ENCODE results near the gene APBB2. TPM values are rescaled to one million over a fixed set of nuclear protein-coding genes. Genes with fewer than 3 reads are reported as not detected.
A peak's percentile ranks its signal among the peaks of the same experiment; 100 is the strongest.
"Not testable (repeated sequence)": the region's sequence is repeated elsewhere in the genome, so short reads cannot be mapped to it uniquely, and the experiment has no call there.

The APBB2 gene
- total RNA-seq, 4 donors from 2014 or later: 51.7 to 75.9 (median 71.1) TPM

DNA sequence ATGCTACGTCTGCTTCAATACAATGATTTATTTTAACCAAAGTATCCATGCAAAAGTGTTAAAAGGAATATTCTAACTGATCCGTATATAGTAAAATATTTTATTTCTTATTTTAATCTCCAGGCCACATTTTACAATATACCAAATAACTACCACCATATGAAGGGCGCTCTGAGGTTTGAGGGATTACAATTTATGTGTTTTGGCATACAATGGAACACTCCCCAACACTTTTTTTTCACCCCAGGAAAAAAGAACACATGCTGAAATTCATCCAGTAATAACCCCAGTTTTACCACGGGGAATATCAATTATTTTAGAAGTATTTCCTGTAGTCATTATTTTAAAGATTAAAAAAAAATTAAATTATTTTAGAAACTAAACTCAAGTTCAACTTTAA, 65.4 kb downstream of the APBB2 start:
- no peak overlapping the region for H3K27ac ChIP-seq (replicated peaks in 1 of 4)
- intact Hi-C loops (cut with DNase I): no loop called here
- DNase-seq (ENCODE audit: extremely low spot score): no peak
- no peak for TF ChIP-seq EP300 (IDR thresholded peaks at IDR 0.05)
- H3K27me3 ChIP-seq: no peaks in the 10 kb centered on the region
- H3K4me3 ChIP-seq: no peak overlapping the region
- H3K36me3 ChIP-seq: no peaks in the 10 kb centered on the region
- WGBS: 75% methylated on average over 4 of the region's 4 CpGs
- no peaks in the 10 kb centered on the region for H3K9me3 ChIP-seq
- peaks cover 22 to 47% (median 41%) of the 10 kb centered on the region in 4 donors for H3K4me1 ChIP-seq

DNA sequence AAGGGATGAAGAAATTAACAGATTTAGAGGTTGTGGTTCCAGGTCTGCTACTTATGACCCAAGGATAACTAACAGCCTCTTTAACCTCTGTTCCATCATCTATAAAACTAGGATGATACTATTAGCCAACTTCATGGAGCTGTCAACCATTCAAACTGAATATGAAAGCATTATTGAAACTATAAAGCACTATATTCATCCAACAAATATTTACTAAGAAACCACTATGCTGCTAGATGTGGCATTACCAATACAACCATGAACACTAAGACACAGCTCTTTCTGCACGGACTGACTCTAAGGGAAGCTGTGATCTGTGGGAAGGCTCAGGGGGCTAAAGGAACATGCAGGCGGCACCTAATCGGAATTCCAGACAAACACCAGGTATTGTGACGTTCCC, 66.0 kb downstream of the APBB2 start:
- no peaks in the 10 kb centered on the region for H3K27me3 ChIP-seq
- no peak for DNase-seq (ENCODE audit: extremely low spot score)
- intact Hi-C loops (cut with DNase I): no loop called here
- WGBS: 92% methylated on average over 4 of the region's 4 CpGs
- H3K4me1 ChIP-seq: peaks cover 27 to 53% (median 47%) of the 10 kb centered on the region in 4 donors
- no peak overlapping the region for H3K27ac ChIP-seq (replicated peaks in 1 of 4)
- H3K4me3 ChIP-seq: no peak overlapping the region
- H3K9me3 ChIP-seq: no peaks in the 10 kb centered on the region
- H3K36me3 ChIP-seq: no peaks in the 10 kb centered on the region
- TF ChIP-seq POLR2AphosphoS5 (IDR thresholded peaks at IDR 0.05): no peak
- TF ChIP-seq EP300 (IDR thresholded peaks at IDR 0.05): no peak
- TF ChIP-seq, protein P1, sequence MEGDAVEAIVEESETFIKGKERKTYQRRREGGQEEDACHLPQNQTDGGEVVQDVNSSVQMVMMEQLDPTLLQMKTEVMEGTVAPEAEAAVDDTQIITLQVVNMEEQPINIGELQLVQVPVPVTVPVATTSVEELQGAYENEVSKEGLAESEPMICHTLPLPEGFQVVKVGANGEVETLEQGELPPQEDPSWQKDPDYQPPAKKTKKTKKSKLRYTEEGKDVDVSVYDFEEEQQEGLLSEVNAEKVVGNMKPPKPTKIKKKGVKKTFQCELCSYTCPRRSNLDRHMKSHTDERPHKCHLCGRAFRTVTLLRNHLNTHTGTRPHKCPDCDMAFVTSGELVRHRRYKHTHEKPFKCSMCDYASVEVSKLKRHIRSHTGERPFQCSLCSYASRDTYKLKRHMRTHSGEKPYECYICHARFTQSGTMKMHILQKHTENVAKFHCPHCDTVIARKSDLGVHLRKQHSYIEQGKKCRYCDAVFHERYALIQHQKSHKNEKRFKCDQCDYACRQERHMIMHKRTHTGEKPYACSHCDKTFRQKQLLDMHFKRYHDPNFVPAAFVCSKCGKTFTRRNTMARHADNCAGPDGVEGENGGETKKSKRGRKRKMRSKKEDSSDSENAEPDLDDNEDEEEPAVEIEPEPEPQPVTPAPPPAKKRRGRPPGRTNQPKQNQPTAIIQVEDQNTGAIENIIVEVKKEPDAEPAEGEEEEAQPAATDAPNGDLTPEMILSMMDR (IDR thresholded peaks at IDR 0.05): no peak
- TF ChIP-seq POLR2A (IDR thresholded peaks at IDR 0.05; ENCODE audit: low read depth): no peak

DNA sequence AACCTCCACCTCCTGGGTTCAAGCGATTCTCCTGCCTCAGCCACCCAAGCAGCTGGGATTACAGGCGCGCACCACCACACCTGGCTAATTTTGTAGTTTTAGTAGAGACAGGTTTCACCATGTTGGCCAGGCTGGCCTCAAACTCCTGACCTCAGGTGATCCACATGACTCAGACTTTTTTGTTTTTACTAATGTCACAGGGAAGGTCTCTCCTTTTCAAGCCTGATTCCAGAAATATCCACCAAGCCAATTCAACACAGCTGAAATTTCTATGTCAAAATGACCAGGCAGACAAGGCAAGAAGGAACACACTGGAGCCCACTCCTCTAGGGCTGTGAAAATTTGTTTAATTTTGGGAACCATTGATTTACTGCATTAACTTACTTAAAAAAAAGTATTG, 66.8 kb downstream of the APBB2 start:
- peak overlapping the region; percentile 19 to 89 (median 49) for H3K27ac ChIP-seq (replicated peaks in 1 of 4)
- H3K27me3 ChIP-seq; H3K4me3 ChIP-seq; DNase-seq (ENCODE audit: extremely low spot score); H3K9me3 ChIP-seq; intact Hi-C loops (cut with DNase I); H3K36me3 ChIP-seq: not testable (repeated sequence)
- WGBS: 95% methylated on average over 3 of the region's 3 CpGs
- H3K4me1 ChIP-seq: peaks cover 34 to 60% (median 53%) of the 10 kb centered on the region in 4 donors

DNA sequence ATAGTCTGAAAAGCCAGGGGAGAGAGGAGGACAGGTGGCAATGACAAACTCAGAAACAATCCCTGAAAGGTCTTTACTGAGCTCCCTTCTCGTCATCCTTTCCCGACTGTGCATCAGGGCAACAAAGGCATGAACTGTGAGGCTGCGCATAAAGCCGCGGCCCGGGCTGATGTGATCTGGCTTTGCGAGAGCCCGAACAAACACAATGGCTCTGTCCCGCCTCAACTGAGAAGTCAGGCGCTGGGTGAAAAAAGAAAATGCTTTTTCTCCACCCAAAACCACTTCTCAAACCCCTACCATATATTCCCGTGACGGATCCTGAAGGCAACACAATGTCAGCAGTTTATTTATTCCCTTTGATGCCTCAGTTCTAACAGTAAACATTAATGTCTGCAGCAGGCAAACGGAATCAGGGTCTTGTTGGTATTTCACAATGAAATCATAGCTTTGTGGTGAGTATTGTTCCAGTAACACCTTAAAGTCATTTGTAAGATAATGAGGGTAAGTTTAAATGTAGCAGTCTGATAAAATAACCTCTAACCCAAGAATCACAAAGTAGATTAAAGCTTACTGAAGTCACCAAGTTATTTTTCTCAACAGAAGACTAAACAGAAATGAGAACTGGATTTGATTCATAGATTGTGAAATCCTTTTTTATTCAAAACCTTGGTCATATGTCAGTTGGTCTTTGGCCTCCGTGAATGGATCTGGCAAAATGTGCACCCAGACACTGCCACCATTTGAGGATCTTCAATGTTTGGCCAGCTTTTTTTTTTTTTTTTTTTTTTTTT, 67.4 kb downstream of the APBB2 start:
- no peaks in the 10 kb centered on the region for H3K9me3 ChIP-seq
- peak in 1 of 2 donors; percentile 12 for TF ChIP-seq POLR2AphosphoS5 (IDR thresholded peaks at IDR 0.05)
- TF ChIP-seq, protein P1 (IDR thresholded peaks at IDR 0.05): no peak
- TF ChIP-seq POLR2A (IDR thresholded peaks at IDR 0.05; ENCODE audit: low read depth): no peak
- peaks cover 41 to 67% (median 60%) of the 10 kb centered on the region in 4 donors for H3K4me1 ChIP-seq
- no peak for DNase-seq (ENCODE audit: extremely low spot score)
- H3K36me3 ChIP-seq: no peaks in the 10 kb centered on the region
- WGBS: 78% methylated on average over 14 of the region's 14 CpGs
- H3K27me3 ChIP-seq: no peaks in the 10 kb centered on the region
- H3K4me3 ChIP-seq: no peak overlapping the region
- peak overlapping the region; percentile 20 to 89 (median 81) for H3K27ac ChIP-seq (replicated peaks in 1 of 4)
- intact Hi-C loops (cut with DNase I): no loop called here

DNA sequence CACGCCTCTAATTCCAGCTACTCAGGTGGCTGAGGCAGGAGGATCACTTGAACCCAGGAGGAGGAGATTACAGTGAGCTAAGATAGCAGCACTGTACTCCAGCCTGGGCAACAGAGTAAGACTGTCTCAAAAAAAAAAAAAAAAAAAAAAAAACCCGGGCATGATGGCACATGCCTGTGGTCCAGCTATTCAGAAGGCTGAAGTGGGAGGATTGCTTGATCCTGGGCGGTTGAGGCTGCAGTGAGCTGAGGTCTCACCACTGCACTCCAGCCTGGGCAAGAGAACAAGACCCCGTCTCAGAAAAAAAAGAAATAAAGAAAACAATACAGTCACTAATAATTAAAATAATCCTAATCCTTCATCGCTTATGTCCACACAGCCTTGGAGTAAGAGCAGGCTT, 68.1 kb downstream of the APBB2 start:
- no peak for DNase-seq (ENCODE audit: extremely low spot score)
- intact Hi-C loops (cut with DNase I): no loop called here
- Histone ChIP-seq H3K9me3 (no peaks in the 10 kb centered on the region), H3K36me3 (no peaks in the 10 kb centered on the region), H3K4me3 (no peak overlapping the region), H3K4me1 (peaks cover 45 to 73% (median 67%) of the 10 kb centered on the region in 4 donors), H3K27ac (replicated peaks in 1 of 4) (peak overlapping the region; percentile 78 to 89 (median 85)), H3K27me3 (no peaks in the 10 kb centered on the region)
- TF ChIP-seq, protein P1 (IDR thresholded peaks at IDR 0.05): no peak
- TF ChIP-seq POLR2AphosphoS5 (IDR thresholded peaks at IDR 0.05): no peak
- no peak for TF ChIP-seq POLR2A (IDR thresholded peaks at IDR 0.05; ENCODE audit: low read depth)
- TF ChIP-seq EP300 (IDR thresholded peaks at IDR 0.05): no peak
- WGBS: 90% methylated on average over 5 of the region's 5 CpGs

All from esophagus muscularis mucosa (tissue), 4 donors.